Adrenal gland (tissue), 5 donors: Measurements from ENCODE around the gene SMARCD3.

Experiments used
- POLR2A ChIP-seq, 2 donors: fragments of 450-650 bp; IDR thresholded peaks; one replicate each; pipeline ENCODE4 v1.6.1; 2017; ENCODE audit warnings: antibody characterized with exemption in 2 of 2, mild to moderate bottlenecking in 2 of 2, moderate library complexity in 1 of 2
- TF ChIP-seq, protein P1 (sequence below), 6 experiments: fragments of 450-650 bp in 4 of 6; fragments of 200-600 bp in 2 of 6; sonication (generic) in 1 of 6; IDR thresholded peaks; 1 replicate in 5 of 6; 2 replicates in 1 of 6; pipeline versions ENCODE4 v1.5.1 to v1.8.0; 2016 to 2021; ENCODE audit warnings: antibody characterized with exemption in 6 of 6, mild to moderate bottlenecking in 2 of 6, moderate library complexity in 1 of 6
- donor health status: DM: no; HTN: no; CAD: no.

DNA sequence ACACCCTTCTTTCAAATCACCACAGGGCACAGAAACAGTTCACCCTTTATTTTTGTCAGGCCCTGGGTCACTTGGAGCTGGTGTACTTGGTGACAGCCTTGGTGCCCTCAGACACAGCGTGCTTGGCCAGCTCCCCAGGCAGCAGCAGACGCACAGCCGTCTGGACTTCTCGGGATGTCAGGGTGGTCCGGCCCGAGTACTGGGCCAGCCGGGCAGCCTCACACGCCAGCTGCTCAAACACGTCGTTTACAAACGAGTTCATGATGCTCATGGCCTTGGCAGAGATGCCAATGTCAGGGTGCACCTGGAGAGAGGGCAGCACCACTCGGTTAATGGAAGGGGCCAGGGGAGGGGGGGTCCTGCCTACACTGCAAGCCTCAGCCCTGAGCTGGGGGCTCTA, 40.7 kb downstream of the SMARCD3 start:
- no peak for TF ChIP-seq POLR2A (IDR thresholded peaks at IDR 0.05)
- TF ChIP-seq, protein P1, sequence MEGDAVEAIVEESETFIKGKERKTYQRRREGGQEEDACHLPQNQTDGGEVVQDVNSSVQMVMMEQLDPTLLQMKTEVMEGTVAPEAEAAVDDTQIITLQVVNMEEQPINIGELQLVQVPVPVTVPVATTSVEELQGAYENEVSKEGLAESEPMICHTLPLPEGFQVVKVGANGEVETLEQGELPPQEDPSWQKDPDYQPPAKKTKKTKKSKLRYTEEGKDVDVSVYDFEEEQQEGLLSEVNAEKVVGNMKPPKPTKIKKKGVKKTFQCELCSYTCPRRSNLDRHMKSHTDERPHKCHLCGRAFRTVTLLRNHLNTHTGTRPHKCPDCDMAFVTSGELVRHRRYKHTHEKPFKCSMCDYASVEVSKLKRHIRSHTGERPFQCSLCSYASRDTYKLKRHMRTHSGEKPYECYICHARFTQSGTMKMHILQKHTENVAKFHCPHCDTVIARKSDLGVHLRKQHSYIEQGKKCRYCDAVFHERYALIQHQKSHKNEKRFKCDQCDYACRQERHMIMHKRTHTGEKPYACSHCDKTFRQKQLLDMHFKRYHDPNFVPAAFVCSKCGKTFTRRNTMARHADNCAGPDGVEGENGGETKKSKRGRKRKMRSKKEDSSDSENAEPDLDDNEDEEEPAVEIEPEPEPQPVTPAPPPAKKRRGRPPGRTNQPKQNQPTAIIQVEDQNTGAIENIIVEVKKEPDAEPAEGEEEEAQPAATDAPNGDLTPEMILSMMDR (IDR thresholded peaks at IDR 0.05), result no peak
